H7 (cell line): ENCODE results near the gene TAF15. TPM values are rescaled to one million over a fixed set of nuclear protein-coding genes. Genes with fewer than 3 reads are reported as not detected.

ENCODE experiments used
- DNase-seq: peaks from one replicate; pipeline ENCODE4 v3.0.0; 2012
- H3K27me3 ChIP-seq: 2 replicates; pipeline ENCODE4 v1.6.0; 2011; ENCODE audit warnings: mild to moderate bottlenecking, low read length; ENCODE audit not compliant: control insufficient read depth, insufficient read depth
- H3K36me3 ChIP-seq: replicated peaks from 2 replicates; pipeline ENCODE4 v1.5.1; 2011; ENCODE audit warnings: low read length; ENCODE audit not compliant: control insufficient read depth, insufficient read depth
- H3K4me3 ChIP-seq: 2 replicates; pipeline ENCODE4 v1.5.1; 2011; ENCODE audit warnings: low read depth, mild to moderate bottlenecking, control low read depth, low read length, moderate library complexity; ENCODE audit not compliant: insufficient read depth
- total RNA-seq: library from RNA; depleted of rRNA; stranded (reverse); fragments of >200 nt; shearing (Covaris generic); gene quantifications from 2 replicates; pipeline ENCODE4 v1.2.3, GENCODE V29; 2014

TAF15 gene
- total RNA-seq, 1 experiment from 2014 or later: 20.2 TPM

DNA sequence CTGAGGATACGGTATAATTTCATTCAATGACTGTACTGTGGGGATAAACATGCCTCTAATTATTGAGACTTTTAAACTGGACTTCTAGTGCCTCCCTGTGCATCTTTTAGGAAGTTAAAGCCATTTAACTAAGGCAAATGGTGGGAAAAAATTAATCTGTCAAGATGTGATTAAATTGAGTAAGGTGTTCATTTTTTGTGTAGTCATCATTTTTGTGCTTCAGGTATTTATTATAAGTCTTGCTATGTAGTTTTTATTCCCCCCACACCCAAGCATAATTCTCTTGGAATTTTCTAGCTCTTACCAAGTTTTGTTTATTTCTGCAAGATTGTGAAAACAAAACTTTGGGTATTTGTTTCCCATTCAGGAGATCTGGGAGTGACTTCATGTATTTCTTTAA lies 10.2 kb downstream of the TAF15 start:
- no peak overlapping the region for H3K4me3 ChIP-seq
- H3K36me3 ChIP-seq: peaks cover 27% of the 10 kb centered on the region
- no peak for DNase-seq
- H3K27me3 ChIP-seq: no peaks in the 10 kb centered on the region

DNA sequence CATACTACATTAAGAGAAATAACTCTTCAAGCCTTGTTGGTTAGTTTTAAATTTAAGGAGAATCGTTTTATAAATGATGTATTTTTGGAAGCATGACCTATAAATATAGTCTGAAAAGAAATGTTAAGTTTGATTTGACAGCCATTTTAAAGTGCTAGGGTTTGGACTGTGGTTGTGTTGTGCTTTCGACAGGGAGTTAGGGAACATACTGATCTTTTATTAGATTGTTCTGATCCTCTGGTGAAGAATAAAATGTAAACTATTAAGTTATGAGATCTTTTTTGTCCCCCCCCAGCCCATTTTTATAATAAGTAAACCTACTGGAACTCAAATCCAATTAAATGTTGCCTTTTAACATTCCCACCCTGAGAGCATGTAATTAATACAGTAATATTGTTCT lies 12.0 kb downstream of the TAF15 start:
- Histone ChIP-seq H3K27me3 (no peaks in the 10 kb centered on the region), H3K36me3 (peaks cover 34% of the 10 kb centered on the region), H3K4me3 (no peak overlapping the region)
- DNase-seq: no peak

DNA sequence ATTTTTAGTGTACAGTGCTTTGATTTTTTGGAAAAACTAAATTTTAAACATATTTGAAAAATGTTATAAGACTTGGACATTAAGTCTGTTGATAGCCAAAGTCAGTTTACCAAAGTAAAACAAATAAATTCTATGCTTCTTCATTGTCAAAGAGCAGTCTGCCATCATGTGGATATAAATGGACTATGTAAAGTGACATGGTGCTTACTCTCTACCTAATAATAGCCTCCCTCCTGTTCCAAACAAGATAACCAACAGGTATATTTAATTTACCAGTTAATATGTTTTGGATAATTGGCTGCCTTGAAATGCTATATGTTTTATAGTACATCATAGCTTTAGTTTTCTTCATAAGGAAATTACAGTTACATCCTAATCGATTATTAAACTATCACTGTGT lies 15.9 kb downstream of the TAF15 start:
- DNase-seq: no peak
- no peaks in the 10 kb centered on the region for H3K27me3 ChIP-seq
- no peak overlapping the region for H3K4me3 ChIP-seq
- peaks cover 34% of the 10 kb centered on the region for H3K36me3 ChIP-seq

- Histone ChIP-seq H3K27me3 (no peaks in the 10 kb centered on the region), H3K4me3 (no peak overlapping the region), H3K36me3 (peaks cover 47% of the 10 kb centered on the region)
- no peak for DNase-seq
Observed at GRCh38 chr17:35841101-35841500, 31.8 kb downstream of the TAF15 start.

GRCh38 chr17:35841505-35841904 lies 32.2 kb downstream of the TAF15 start:
- DNase-seq: no peak
- no peak overlapping the region for H3K4me3 ChIP-seq
- H3K27me3 ChIP-seq: no peaks in the 10 kb centered on the region
- peaks cover 44% of the 10 kb centered on the region for H3K36me3 ChIP-seq

GRCh38 chr17:35842239-35842638 lies 33.0 kb downstream of the TAF15 start:
- DNase-seq: no peak
- H3K27me3 ChIP-seq: no peaks in the 10 kb centered on the region
- H3K4me3 ChIP-seq: no peak overlapping the region
- H3K36me3 ChIP-seq: peaks cover 42% of the 10 kb centered on the region

DNA sequence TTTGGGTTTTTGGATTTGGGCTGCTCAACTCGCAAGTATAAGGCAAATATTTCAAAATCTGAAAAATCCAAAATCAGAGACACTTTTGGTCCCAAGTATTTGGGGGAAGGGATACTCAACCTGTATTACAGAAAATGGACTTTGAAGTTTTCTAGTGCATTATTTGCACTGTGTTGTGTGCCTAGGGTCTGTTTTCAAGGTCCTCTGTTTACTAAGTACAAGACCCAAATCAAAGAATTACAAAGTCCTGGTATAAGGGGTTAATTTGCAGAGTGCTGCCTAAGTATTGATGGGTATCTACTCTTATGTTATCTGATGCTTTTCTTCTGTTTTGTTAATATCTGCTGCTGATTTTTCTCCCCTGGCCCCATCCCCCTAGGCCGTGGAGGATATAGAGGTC lies 34.4 kb downstream of the TAF15 start:
- Histone ChIP-seq H3K27me3 (no peaks in the 10 kb centered on the region), H3K36me3 (peaks cover 34% of the 10 kb centered on the region)
- DNase-seq: no peak

GRCh38 chr17:35844547-35844946 lies 35.3 kb downstream of the TAF15 start:
- H3K4me3 ChIP-seq: no peak overlapping the region
- H3K36me3 ChIP-seq: peaks cover 32% of the 10 kb centered on the region
- H3K27me3 ChIP-seq: no peaks in the 10 kb centered on the region
- no peak for DNase-seq

More for the DNA sequence above, 34.4 kb downstream of the TAF15 start:
- no peak overlapping the region for H3K4me3 ChIP-seq

- H3K36me3 ChIP-seq: peaks cover 27% of the 10 kb centered on the region
- no peaks in the 10 kb centered on the region for H3K27me3 ChIP-seq
- no peak overlapping the region for H3K4me3 ChIP-seq
- no peak for DNase-seq
Observed at GRCh38 chr17:35846055-35846809, 36.9 kb downstream of the TAF15 start.

DNA sequence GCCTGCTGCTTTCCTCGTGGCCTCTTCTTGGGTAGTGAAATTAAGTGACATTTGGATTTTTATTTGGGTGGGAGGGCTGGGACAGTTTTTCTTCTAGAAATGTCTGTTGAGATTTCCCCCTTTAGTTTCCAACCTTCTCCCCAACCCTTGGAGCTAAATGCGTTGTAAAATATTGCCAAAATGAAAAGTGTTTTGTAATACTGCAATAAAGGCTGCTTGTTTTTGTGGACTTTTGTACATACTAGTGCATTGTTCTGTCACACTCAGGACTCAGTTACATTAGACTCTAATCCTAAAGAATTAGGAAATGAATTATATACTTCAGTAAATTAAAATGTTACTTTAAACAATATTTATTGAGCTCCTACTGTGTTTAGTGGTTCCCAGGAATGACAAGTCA lies 37.7 kb downstream of the TAF15 start:
- H3K36me3 ChIP-seq: peaks cover 27% of the 10 kb centered on the region
- DNase-seq: no peak

GRCh38 chr17:35847633-35848373 lies 38.5 kb downstream of the TAF15 start:
- H3K36me3 ChIP-seq: peaks cover 23% of the 10 kb centered on the region
- no peak for DNase-seq
- H3K4me3 ChIP-seq: no peak overlapping the region
- no peaks in the 10 kb centered on the region for H3K27me3 ChIP-seq

More for the DNA sequence above, 37.7 kb downstream of the TAF15 start:
- Histone ChIP-seq H3K4me3 (no peak overlapping the region), H3K27me3 (no peaks in the 10 kb centered on the region)

GRCh38 chr17:35849469-35850348 lies 40.4 kb downstream of the TAF15 start:
- no peaks in the 10 kb centered on the region for H3K27me3 ChIP-seq
- DNase-seq: peak; percentile 73
- H3K4me3 ChIP-seq: no peak overlapping the region
- peaks cover 10% of the 10 kb centered on the region for H3K36me3 ChIP-seq

DNA sequence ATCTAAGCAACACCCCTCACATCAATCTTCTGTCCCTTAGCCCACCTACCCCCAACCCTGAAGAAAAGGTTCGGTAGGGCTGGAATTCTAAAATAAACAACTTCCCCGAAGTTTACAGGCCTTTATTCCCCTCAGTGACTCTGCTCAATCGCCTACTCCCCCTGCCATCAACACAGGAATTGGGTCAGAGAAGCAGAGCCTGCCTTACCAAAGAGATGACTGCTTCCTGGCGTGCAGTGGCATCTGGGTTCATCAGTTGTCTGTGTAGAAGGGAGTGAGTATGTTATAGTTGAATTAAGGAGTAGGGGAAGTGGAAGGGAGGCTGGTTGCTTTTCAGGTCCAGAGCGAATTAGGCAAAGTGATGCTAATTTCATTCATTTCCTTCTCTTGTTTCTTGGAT lies 46.7 kb downstream of the TAF15 start:
- Histone ChIP-seq H3K4me3 (no peak overlapping the region), H3K36me3 (no peaks in the 10 kb centered on the region; the same call in 1 of the 2 replicates), H3K27me3 (no peaks in the 10 kb centered on the region)
- no peak for DNase-seq

DNA sequence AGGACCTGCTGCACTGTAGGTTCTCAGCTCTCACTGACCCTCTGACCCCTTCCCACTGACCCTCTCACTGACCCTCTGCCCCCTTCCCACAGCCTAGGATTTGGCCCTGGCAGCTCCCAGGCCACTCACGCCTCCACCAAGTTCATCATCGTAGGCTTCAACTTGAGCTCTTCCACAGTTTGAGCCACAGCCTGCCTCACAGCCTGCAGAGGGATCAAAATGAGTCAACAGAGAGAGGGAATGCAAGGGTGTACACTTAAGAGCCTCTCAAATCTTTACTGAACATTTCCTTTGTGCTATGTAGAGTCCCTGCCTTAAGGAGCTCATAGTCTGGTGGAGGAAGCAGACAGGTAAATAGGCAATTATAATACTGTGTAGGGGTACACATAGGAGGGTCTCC lies 47.3 kb downstream of the TAF15 start:
- no peak for DNase-seq
- no peaks in the 10 kb centered on the region for H3K27me3 ChIP-seq
- no peak overlapping the region for H3K4me3 ChIP-seq
- no peaks in the 10 kb centered on the region; the same call in 1 of the 2 replicates for H3K36me3 ChIP-seq
